SHP77 treated with DMSO at 0.1 percent for 48 hours (cell line): Measurements from ENCODE around the gene HOXA11.

Experiments used
- DNase-seq: peaks from one replicate; lab custom pipeline; 2025; lab: John Stamatoyannopoulos, UW

HOXA11 gene

DNA sequence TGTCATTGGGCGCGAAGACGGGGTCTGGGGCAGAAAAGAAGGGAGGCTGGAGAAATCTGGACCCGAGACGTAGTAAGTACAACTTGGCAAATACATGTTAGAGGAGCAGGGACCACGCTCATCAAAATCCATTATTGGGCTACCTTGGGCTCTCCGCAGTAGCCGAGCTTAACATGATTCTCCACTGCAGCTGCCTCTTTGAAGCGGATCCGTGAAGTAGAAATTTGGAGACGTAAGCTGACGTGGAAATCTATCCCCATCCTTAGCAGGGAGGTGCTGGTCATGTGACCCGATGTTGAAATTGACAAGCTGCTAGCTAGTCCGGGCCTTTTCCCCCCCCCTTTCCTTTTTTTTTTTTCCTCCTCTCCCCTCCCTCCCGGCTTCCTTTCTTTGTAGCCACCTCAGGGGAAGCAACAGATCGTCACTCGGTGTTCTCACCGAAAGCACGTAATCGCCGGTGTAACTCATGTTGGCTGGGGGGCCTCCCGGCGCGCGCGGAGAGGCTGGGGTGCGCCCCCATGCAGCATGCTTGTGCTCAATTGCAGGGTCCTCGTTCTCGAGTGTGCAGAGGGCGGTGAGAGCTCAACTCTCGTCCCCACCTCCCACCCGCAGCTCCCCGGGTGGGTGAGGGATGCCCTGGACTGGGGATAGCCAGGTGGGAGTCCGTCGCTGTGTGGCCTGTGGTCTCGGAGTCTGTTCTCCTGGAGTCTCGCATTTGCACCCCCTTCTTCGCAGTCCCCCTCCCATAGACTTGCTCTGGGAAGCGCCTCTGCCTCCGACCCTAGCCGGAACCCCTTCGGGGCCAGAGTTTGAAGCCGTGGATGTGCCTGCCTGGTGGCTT is at the start of gene HOXA11:
HOXA11 (minus strand) TSS at position 220 of the 841 bp plus-strand sequence; CDS start at position 132, 88 bp downstream.
- no peak for DNase-seq

- no peak for DNase-seq
Observed at GRCh38 chr7:27229448-27229847, 44.4 kb upstream of the HOXA11 start.

- DNase-seq: no peak
Observed at GRCh38 chr7:27224983-27225934, 40.2 kb upstream of the HOXA11 start.

DNA sequence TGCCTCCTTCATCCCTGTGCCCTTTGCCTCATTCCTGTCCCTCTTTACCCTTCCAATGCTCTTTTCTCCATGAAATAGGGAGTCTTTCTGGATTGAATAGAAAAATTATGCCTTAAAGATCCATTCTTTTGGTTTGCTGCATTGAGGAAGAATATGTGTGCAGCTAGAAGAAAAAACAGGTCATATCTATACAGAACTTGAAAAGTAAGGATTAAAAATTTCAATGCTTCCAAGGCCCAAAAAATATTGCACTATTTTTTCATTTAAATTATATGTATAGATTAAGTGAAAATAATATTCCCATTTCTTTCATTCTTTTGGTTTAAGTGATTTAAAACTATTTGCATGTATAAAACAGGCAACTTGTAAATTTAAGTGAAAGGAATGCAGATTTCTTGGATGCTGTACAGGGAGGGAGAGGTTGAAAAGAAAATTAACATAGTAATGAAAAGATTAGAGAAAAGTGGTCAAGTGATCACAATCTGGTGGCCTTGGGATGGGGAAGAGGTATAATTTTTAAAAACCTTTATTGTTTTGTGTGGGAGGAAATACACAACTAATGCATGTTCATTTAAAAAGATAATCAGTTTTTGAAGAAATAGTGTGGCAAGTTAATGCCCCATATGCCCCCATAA is 39.0 kb upstream of the HOXA11 start:
- DNase-seq: no peak

GRCh38 chr7:27221201-27221797 is 36.3 kb upstream of the HOXA11 start:
- no peak for DNase-seq

DNA sequence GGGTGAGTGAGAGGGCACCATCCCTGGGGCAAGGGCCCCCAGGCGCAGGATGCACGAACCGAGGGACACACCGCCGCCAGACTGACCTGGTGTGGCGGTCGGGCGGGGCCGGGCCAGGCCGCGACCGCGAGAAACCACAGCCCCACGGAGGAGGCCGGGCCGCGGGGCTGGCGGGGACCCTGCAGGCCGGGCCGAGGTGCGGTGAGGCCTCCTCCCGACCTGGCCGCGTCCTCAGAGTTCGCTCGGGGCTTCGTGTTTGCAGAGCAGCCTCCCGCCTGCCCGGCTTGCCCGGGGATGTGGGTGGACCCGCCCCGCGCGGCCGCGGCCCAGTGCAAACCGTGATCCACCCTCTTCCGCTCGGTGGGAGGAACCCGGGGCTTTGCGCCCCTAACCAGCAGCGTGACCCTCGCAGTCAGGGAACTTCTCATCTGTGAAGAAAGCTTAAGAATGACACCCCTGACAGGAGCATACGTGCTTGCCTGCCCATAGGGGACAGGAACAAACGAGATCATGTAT is 35.5 kb upstream of the HOXA11 start:
- no peak for DNase-seq

DNA sequence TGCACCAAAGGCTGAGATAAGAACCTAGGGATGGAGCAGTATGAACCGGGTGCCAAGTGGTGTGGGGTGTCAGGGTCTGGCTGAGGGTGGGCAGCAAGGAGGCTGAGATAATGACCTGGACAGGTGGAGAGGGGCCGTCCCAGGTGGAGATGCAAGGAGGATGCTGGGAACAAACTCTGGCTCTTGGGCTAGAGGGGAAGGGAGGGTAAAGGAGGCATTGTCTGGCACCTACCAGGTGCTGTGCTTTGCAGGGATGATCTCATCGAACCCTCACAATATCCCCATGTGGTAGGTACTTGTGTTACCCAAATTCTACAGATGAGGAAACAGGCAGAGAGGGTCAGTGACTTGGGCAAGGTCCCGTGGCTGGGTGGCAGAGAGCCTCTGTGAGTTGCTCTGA is 34.8 kb upstream of the HOXA11 start:
- DNase-seq: no peak

DNA sequence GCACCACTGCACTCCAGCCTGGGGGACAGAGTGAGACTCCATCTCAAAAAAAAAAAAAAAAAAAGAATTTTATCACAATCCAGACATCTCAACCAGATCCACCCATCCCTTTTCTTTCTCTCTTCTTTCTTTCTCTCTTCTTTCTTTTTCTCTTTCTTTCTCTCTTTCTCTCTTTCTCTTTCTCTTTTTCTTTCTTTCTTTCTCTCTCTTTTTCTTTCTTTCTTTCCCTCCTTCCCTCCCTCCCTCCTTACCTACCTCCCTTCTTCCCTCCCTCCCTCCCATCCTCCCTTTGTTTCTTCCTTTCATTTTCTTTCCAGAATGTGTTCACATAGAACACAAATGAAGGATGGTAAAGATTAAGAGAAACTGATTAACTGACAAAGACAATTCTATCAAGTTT is 32.9 kb upstream of the HOXA11 start:
- DNase-seq: no peak

DNA sequence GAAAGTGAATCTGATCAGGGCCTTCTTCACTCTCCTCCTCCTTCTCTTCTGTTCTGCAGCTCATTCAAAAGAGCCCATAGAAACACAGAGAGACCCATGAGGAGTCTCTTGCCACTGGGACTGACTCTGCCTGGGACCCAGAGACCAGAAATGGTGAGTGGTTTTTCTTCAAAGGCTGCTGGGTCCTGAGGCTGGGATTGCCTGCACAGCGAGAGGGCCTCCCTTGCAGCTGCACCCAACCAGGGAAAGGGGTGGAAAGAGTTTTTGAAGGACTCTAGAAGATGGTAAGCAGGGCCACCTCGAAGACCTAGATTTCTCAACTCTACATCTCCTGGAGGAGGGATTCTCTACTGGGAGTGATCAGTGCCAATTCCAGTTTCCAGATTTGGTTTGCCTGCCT is 30.3 kb upstream of the HOXA11 start:
- no peak for DNase-seq

DNA sequence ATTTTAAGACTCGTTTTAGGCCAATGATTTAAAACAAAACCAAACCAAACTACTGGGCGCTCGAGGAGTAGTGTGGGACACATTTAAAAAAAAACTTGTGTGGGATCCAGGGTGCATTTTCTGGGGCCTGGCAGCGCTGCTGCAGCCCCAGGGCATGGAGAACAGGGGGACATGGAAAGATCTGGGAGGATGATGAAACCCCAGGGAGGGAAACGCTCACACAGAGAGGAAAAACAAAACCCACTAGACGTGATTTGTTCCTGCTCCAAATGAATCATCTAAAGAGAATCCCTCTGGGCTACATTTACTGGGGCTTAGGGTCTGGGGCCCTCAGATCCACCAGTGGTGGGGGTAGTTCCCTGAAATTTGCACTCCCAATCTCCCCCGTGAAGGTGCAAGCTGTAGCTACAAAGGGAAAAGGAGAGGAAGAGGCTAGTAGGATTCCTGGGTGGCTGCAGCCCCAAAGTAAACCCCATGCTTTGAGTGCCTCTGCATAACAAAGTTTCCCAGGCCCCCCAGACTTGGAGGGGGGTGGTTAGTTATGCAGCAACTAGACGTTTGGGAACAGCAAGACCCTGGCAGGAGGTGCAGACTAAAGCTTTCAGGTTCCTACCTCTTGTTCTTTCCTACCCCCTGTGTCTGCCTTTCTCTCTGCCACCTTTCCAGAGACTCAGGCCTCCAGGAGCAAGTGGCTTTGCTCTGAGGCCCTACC is 29.4 kb upstream of the HOXA11 start:
- no peak for DNase-seq

GRCh38 chr7:27213433-27214238 is 28.6 kb upstream of the HOXA11 start:
- no peak for DNase-seq

DNA sequence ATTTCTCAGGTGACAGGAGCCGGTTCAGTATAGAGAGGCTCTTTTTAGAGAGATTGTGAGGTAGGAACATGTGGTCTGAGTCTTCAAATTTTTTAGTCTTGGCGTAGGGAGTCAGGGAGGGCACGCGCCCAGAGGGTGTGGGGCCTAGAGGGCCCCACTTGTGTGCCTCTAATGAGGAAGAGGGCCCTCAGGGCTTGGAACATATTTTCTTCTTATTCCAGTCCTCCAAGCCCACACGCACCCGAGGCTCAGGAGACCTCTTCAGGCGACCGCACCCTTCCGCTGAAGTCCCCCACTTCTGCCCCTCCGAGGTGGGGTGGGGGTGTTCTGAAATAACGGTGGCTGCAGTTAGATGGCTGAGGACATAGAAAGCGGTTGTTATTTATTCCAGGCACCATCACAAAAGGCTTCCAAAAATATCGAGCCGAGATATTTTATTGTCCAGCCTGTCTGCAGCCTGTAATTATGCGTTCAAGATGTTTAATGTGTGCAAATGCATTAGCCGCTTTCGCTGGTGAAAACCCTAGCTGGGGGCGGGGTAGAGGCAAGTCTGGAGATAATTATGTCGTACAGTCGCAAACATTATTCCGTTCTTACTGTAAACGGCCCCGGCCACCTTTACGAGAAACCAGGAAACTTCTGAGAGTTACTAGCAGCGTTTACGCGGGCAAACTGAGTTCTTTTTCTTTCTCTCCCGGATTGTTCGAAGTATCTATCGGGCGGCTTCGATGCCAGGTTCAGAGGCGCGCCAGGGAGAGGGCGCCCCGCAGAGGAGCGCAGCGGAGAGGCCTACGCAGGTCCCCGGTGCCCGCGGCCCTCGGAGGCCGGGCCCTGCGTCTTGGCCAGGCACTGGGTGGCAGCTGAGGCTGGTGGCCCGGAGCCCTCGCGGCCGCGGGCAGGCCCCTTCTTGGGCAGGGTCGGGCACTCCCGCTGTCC is 27.7 kb upstream of the HOXA11 start:
- DNase-seq: no peak

- no peak for DNase-seq
Observed at GRCh38 chr7:27211764-27212204, 26.8 kb upstream of the HOXA11 start.

GRCh38 chr7:27211084-27211446 is 26.0 kb upstream of the HOXA11 start:
- no peak for DNase-seq

DNA sequence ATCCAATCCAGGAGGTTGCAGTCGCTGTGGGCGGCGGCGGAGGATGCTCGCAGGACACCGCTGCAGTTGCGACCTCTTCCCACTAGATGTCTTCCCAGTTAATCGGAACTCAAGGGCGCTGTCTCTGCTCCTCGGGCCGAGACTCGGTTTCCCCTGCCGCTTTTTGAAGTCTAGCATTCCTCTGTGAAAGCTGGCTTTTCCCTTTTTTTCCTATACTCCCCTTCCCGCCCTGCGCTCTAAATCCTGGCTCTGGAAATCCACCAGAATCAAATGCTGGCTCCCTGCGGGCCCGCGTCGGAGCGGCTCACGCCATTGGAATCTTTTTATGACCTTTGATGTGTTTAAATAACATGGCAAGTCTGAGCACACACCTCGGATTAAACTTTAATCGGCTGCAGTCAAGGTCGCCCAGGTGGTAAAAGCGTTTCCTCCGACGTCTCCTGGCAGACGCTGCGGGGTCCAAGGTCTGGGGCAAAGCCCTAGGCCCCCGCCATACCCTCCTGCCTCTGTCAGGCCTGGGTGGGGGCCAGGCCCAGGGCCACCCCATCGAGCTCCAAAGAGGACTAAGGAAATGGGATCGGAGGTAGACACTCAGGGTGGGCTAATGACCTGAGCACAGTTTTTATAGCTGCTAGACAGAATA is 25.5 kb upstream of the HOXA11 start:
- DNase-seq: peak; percentile 21

GRCh38 chr7:27209933-27210440 is 25.0 kb upstream of the HOXA11 start:
- DNase-seq: no peak

GRCh38 chr7:27208998-27209397 is 24.0 kb upstream of the HOXA11 start:
- no peak for DNase-seq

GRCh38 chr7:27207348-27207985 is 22.4 kb upstream of the HOXA11 start:
- no peak for DNase-seq
